ENCODE measurements around the gene PPWD1. TPM values are rescaled to one million over a fixed set of nuclear protein-coding genes. Genes with fewer than 3 reads are reported as not detected.
A peak's percentile ranks its signal among the peaks of the same experiment; 100 is the strongest.

Gene PPWD1
- total RNA-seq, 1 donor from 2014 or later = 63.6 TPM

DNA sequence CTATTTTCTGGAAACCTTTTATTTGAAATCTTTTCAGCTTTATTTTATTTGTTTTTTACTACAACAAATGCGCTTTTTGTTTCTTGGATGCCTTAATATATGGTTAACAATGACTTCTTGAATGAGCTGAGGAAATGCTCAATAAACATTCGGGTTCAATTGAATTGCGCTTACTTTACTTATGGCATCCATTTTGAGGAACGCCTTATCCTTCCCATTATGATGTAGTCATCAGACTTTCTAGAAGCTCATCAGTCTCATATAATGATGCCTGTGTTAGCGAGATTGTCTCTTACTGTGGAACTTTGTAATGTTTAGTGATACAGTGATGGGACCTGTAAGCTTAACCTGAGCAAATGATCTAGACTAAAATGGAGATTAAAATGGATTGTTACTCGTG, 62.6 kb downstream of the PPWD1 start:
- Mint-ChIP-seq H3K9me3 (no peaks in the 10 kb centered on the region), H3K4me3 (peak overlapping the region; percentile 94), H3K36me3 (ENCODE audit: low read depth) (peaks cover 8% of the 10 kb centered on the region), H3K4me1 (ENCODE audit: low read depth) (peaks cover 35% of the 10 kb centered on the region), H3K27me3 (ENCODE audit: insufficient read depth) (no peaks in the 10 kb centered on the region), H3K27ac (peak overlapping the region; percentile 86)
- intact Hi-C loops (cut with micrococcal nuclease) = loop anchor here (10.0 kb wide), 1 partner anchor 1199 kb away; no protein-coding TSS in a partner anchor
- DNase-seq (ENCODE audit: low spot score) = no peak

GRCh38 chr5:65630981-65631380, 67.9 kb downstream of the PPWD1 start:
- intact Hi-C loops (cut with micrococcal nuclease) = no loop called here

More at GRCh38 chr5:65630981-65631380, 67.9 kb downstream of the PPWD1 start:
- no peak overlapping the region for H3K4me3 Mint-ChIP-seq
- DNase-seq (ENCODE audit: low spot score) = no peak
- H3K9me3 Mint-ChIP-seq = no peaks in the 10 kb centered on the region
- no peaks in the 10 kb centered on the region for H3K27me3 Mint-ChIP-seq (ENCODE audit: insufficient read depth)
- H3K27ac Mint-ChIP-seq = no peak overlapping the region
- peaks cover 11% of the 10 kb centered on the region for H3K36me3 Mint-ChIP-seq (ENCODE audit: low read depth)
- peaks cover 18% of the 10 kb centered on the region for H3K4me1 Mint-ChIP-seq (ENCODE audit: low read depth)

Other genes with a start within 250 kb of the PPWD1 start
- gene ADAMTS6, start 81.4 kb upstream of the PPWD1 start, total RNA-seq = 0.86 and 1.3 TPM in 2 replicates
- 81.0 and 85.1 TPM in 2 replicates for gene CENPK, start 128 bp upstream of the PPWD1 start, total RNA-seq
- 7.5 and 7.6 TPM in 2 replicates for gene TRIM23, start 61.0 kb downstream of the PPWD1 start, total RNA-seq
- 6.5 and 7.6 TPM in 2 replicates for gene SHLD3, start 61.7 kb downstream of the PPWD1 start, total RNA-seq
- gene TRAPPC13, start 61.7 kb downstream of the PPWD1 start, total RNA-seq = 21.7 and 23.7 TPM in 2 replicates
- gene SGTB, start 158.8 kb downstream of the PPWD1 start, total RNA-seq = 11.3 and 12.2 TPM in 2 replicates
- 24.4 TPM in 2 replicates for gene NLN, start 158.9 kb downstream of the PPWD1 start, total RNA-seq